HG03196 (cell line): ENCODE measurements around the gene MUCL3.
"Not testable (repeated sequence)": the region's sequence is repeated elsewhere in the genome, so short reads cannot be mapped to it uniquely, and the experiment has no call there.

Source experiments
- ATAC-seq: cut with Tn5 transposase; IDR thresholded peaks from one replicate; pipeline ENCODE4 v1.9.1; 2021; ENCODE audit not compliant: unreplicated experiment

MUCL3 gene

DNA sequence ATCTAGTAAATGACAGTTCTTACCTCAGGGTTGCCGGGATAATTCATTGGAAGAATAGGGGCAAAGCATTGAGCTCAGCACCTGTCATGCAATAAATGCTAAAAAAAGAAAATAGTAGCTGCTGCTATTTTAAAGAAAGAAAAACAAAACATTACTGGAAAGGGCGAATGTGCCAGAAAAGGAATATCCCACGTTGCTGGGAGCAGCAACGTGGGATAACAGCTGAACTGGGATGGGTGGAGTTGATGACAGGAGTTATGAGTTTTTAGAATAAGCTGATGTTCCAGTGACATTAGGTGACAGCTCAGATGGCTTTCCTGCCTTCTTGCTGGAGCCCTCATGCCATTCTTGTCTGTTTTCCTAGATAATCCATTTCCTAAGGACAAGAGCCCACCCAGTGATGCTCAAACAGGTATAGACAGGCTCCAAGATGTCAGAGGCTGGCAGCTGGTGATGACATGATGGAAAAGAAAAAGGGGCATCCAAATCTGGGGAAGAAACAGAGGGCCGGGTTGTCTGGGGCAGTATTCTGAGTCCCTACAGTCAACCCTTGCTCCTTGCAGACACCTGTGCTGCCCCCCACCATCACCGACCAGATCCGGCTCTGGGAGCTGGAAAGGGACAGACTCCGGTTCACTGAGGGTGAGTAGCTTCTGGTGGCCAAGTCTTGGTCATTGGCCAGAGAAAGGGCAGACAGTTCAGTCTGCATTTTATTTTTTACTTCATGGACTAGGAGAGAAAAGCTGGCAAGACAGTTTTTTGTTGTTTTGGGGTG lies 27.8 kb upstream of the MUCL3 start:
- no peak for ATAC-seq

GRCh38 chr6:30913721-30914075 lies 27.1 kb upstream of the MUCL3 start:
- ATAC-seq = no peak

- ATAC-seq = peak; percentile 66
Measured at GRCh38 chr6:30914076-30914853, 26.5 kb upstream of the MUCL3 start, which contains the start of gene VARS2. Gene VARS2 (plus strand): TSS chr6:30914238. CDS start chr6:30914837, 599 bp downstream.

GRCh38 chr6:30914854-30915590 lies 25.8 kb upstream of the MUCL3 start:
- no peak for ATAC-seq

- no peak for ATAC-seq
Measured at GRCh38 chr6:30915591-30915946, 25.2 kb upstream of the MUCL3 start.

- ATAC-seq = no peak
Measured at GRCh38 chr6:30917041-30917440, 23.7 kb upstream of the MUCL3 start.

- ATAC-seq = no peak
Measured at GRCh38 chr6:30917487-30917886, 23.3 kb upstream of the MUCL3 start.

GRCh38 chr6:30918670-30919069 lies 22.1 kb upstream of the MUCL3 start:
- ATAC-seq = no peak

- ATAC-seq = no peak
Measured at GRCh38 chr6:30922447-30922852, 18.3 kb upstream of the MUCL3 start.

DNA sequence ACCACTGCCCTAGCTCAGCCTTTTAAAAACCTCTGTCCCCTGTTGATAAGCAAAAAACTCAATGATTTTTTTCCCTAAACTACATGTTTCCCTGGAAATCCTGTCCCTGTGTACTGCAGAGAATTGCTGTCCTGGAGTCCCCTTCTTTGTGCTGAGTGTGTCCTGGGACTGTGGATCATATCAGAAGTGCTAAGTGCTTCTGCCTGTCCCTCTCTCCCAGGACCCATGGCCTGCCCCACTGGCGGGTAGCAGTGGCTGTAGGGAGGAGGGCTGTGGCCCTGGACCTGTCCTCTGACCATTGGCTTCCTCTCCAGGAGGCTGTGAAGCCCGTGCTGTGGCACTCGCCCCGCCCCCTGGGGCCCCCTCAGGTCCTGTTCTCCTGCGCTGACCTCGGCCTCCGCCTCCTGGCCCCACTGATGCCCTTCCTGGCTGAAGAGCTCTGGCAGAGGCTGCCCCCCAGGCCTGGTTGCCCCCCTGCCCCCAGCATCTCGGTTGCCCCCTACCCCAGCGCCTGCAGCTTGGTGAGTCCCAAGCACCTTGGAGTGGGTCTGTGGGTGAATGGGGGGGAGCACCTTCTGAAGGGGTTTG lies 16.6 kb upstream of the MUCL3 start:
- not testable (repeated sequence) for ATAC-seq

DNA sequence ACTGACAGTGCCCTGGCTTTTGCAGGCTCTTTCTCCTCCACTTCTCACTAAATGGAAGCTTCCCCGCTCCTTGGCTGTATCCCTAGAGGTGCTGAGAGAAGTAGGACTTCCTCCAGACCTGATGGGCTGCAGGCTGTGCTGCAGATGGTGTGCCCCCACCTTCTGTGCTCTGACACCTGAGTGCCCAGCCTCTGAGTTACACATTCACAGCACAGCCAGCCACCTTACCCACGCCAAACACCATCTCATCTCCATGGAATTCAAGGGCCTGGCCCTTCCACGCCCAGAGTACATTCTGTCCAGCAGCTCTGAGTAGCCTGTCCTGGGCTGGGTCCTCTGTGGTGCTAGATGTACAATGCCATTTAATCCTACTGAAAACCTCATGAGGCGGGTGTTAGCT lies 14.1 kb upstream of the MUCL3 start:
- no peak for ATAC-seq

- not testable (repeated sequence) for ATAC-seq
Measured at GRCh38 chr6:30927080-30927479, 13.7 kb upstream of the MUCL3 start.

GRCh38 chr6:30928677-30929076 lies 12.1 kb upstream of the MUCL3 start:
- ATAC-seq = no peak

GRCh38 chr6:30930506-30930905 lies 10.3 kb upstream of the MUCL3 start:
- no peak for ATAC-seq

GRCh38 chr6:30931272-30931671 lies 9.5 kb upstream of the MUCL3 start:
- no peak for ATAC-seq

DNA sequence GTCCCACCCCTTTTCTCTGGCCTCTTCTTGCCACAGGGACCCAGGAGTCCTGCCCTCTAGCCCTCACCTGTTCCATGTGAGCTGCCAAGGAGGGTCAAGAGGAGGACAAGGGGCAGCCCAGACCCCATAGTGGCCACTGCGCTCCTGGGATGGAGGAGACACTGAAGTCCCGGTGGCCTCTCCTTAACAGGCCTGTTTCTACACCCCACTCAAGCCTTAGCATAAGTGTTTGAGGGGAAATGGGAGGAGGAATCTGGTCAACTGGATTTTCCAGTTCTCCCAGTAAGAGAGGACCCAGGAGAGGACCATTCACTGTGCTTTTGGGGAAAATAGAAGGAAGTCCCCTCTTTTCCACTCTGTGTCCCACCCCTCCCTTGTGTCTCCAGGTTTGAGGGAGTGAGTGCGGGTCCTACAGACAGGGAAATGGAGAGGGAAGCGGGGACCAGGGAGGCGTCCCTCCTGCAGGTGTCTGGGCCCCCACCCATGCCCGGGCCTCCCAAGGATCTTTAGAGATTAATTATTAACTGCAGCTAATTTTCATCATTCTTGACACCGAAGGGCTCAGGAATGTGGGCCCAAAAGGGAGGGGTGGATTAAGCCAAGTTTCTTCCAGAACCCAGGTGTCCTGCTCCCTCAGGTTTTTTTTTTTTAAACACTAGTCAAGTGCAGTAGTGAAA lies 8.7 kb upstream of the MUCL3 start, which contains the start of gene SFTA2:
TSS of gene SFTA2 (minus strand) at position 202 of the 677 bp plus-strand sequence. CDS start at position 128, 74 bp downstream.
- no peak for ATAC-seq

GRCh38 chr6:30932665-30933365 lies 8.0 kb upstream of the MUCL3 start:
- no peak for ATAC-seq

- ATAC-seq = no peak
Measured at GRCh38 chr6:30935018-30935417, 5.8 kb upstream of the MUCL3 start.

DNA sequence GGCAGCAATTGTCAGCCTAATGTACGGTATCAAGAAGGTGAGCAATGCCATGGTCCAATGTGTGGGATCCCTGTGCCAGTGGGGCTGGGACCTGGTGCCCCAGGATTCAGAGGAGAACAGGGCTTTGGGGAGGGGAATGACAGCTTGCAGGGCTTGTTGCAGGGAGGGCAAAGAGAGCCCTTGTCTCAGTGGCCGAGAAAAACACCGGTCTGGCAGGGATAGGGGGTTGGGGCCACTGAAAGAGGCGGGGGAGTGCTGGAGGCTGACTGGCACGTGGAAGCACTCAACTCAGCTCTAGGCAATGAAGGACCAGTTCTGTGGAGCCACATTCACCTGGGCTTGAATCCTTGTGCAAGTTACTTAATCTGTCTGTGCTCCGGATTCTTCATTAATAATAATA lies 3.5 kb upstream of the MUCL3 start:
- ATAC-seq = no peak

GRCh38 chr6:30938730-30939129 lies 2.0 kb upstream of the MUCL3 start:
- no peak for ATAC-seq
